PC-9 (cell line): Measurements from ENCODE around the gene PDE7B. TPM values are rescaled to one million over a fixed set of nuclear protein-coding genes. Genes with fewer than 3 reads are reported as not detected.

Experiments used
- BruUV-seq: library from RNA; stranded (reverse); fragments of 400-500 nt; replicated peaks from 2 replicates; lab custom pipeline; 2021; lab: Mats Ljungman, UMichigan
- CTCF ChIA-PET: fragments of 300-600 bp; sonication (Branson Sonifier 250); formaldehyde crosslinking; loops from one replicate; lab custom pipeline; 2022; ENCODE audit warnings: antibody characterized with exemption; lab: Charles Lee
- POLR2A ChIA-PET: fragments of 300-600 bp; sonication (Branson Sonifier 250); formaldehyde crosslinking; loops from one replicate; lab custom pipeline; 2022; ENCODE audit warnings: antibody characterized with exemption; ENCODE audit not compliant: unreplicated experiment; lab: Charles Lee
- DNase-seq, 2 experiments: peaks; one replicate each; pipeline versions ENCODE4 v3.0.0 to v3.0.0-alpha.2; 2015 to 2022; ENCODE audit warnings: mixed read lengths in 1 of 2
- H2AFZ ChIP-seq: fragments of 200-600 bp; sonication (generic); 2 replicates; pipeline ENCODE4 v1.8.1; 2017; ENCODE audit warnings: antibody characterized with exemption
- H3F3A ChIP-seq: fragments of 200-600 bp; sonication (generic); 2 replicates; pipeline ENCODE4 v1.8.1; 2017; ENCODE audit warnings: antibody characterized with exemption, mild to moderate bottlenecking, low read depth; ENCODE audit not compliant: insufficient read depth
- H3K27ac ChIP-seq: fragments of 200-600 bp; sonication (generic); 2 replicates; pipeline ENCODE4 v1.6.1; 2016; ENCODE audit warnings: mixed run types
- H3K27me3 ChIP-seq: fragments of 200-600 bp; sonication (generic); 2 replicates; pipeline ENCODE4 v1.6.1; 2016; ENCODE audit warnings: low read depth, mixed run types; ENCODE audit not compliant: insufficient read depth
- H3K36me3 ChIP-seq: fragments of 200-600 bp; sonication (generic); 2 replicates; pipeline ENCODE4 v1.6.1; 2016; ENCODE audit warnings: low read depth, mixed run types
- H3K4me1 ChIP-seq: fragments of 200-600 bp; sonication (generic); replicated peaks from 2 replicates; pipeline ENCODE4 v1.6.1; 2016; ENCODE audit warnings: mixed run types; ENCODE audit not compliant: insufficient read depth
- H3K4me2 ChIP-seq: fragments of 200-600 bp; sonication (generic); 2 replicates; pipeline ENCODE4 v1.6.1; 2017; ENCODE audit warnings: mixed run types
- H3K4me3 ChIP-seq: fragments of 200-600 bp; sonication (generic); 2 replicates; pipeline ENCODE4 v1.6.1; 2016; ENCODE audit warnings: mixed run types
- H3K79me2 ChIP-seq: fragments of 200-600 bp; sonication (generic); 2 replicates; pipeline ENCODE4 v1.6.1; 2017; ENCODE audit warnings: low read depth, mixed run types
- H3K9me2 ChIP-seq: fragments of 200-600 bp; sonication (generic); 2 replicates; pipeline ENCODE4 v1.8.1; 2017; ENCODE audit warnings: mild to moderate bottlenecking; ENCODE audit not compliant: insufficient read depth
- H3K9me3 ChIP-seq: fragments of 200-600 bp; sonication (generic); 2 replicates; pipeline ENCODE4 v1.8.1; 2016; ENCODE audit warnings: low read depth; ENCODE audit not compliant: insufficient read depth
- H4K20me1 ChIP-seq: fragments of 200-600 bp; sonication (generic); 2 replicates; pipeline ENCODE4 v1.8.1; 2017; ENCODE audit not compliant: insufficient read depth
- CTCF ChIP-seq: fragments of 200-600 bp; sonication (generic); conservative IDR thresholded peaks from 2 replicates; pipeline ENCODE4 v1.6.1; 2017; ENCODE audit warnings: mixed run types, antibody characterized with exemption, mild to moderate bottlenecking, moderate library complexity
- EZH2 ChIP-seq: fragments of 200-600 bp; sonication (generic); IDR thresholded peaks from 2 replicates; pipeline ENCODE4 v1.8.0; 2017; ENCODE audit warnings: antibody characterized with exemption, low read depth
- intact Hi-C: fragments of 100-400 bp; cut with micrococcal nuclease; formaldehyde crosslinking; loops from one replicate; pipeline ENCODE4 v1.10.0; 2022; ENCODE audit not compliant: unreplicated experiment
- total RNA-seq: library from RNA; stranded (reverse); gene quantifications from 2 replicates; pipeline ENCODE4 v1.2.3, GENCODE V29; 2021

The PDE7B gene
- total RNA-seq, 1 experiment from 2014 or later, result 0.31 TPM

- no peak overlapping the region for H3K27ac ChIP-seq
- H3K9me3 ChIP-seq, result no peaks in the 10 kb centered on the region; the same call in 1 of the 2 replicates
- no peak overlapping the region for H3K4me3 ChIP-seq
- POLR2A ChIA-PET, result no interaction called here
- H3K79me2 ChIP-seq, result no peaks in the 10 kb centered on the region
- H2AFZ ChIP-seq, result no peak overlapping the region
- no peaks in the 10 kb centered on the region for H3F3A ChIP-seq
- no peaks in the 10 kb centered on the region for H3K4me1 ChIP-seq
- no TSS peak for BruUV-seq
- H3K9me2 ChIP-seq, result no peaks in the 10 kb centered on the region
- H3K36me3 ChIP-seq, result no peaks in the 10 kb centered on the region
- H4K20me1 ChIP-seq, result no peaks in the 10 kb centered on the region
- TF ChIP-seq CTCF, result no peak
- CTCF ChIA-PET, result no interaction called here
- DNase-seq, result no peak
- no peaks in the 10 kb centered on the region for H3K27me3 ChIP-seq
- no peak overlapping the region for H3K4me2 ChIP-seq
- intact Hi-C loops, result no loop called here
Observed at GRCh38 chr6:135867332-135867731, 15.8 kb downstream of the PDE7B start.

DNA sequence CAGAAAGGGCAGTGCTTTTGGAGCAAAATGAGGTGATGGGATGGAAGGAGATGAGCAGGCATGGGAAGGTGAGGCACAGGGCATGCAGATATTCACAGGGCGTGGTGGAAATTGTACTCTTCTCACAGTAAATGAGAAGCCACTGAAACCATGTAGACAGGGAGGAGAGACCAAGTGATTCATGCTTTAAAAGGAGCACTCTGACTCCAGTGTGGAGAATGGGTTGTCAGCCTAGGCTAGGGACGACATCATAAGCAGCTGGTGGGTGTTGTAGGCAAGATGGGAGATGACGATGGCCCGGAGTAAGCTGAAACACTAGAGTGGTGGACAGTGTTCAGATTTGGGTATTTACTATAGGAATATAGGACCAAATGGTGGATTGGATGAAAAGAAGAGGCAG lies 18.4 kb downstream of the PDE7B start:
- ChIA-PET CTCF (no interaction called here), POLR2A (no interaction called here)
- Histone ChIP-seq H3K4me1 (no peaks in the 10 kb centered on the region), H3K4me3 (no peak overlapping the region), H3K36me3 (no peaks in the 10 kb centered on the region), H3K9me2 (no peaks in the 10 kb centered on the region), H4K20me1 (no peaks in the 10 kb centered on the region), H3K9me3 (no peaks in the 10 kb centered on the region; the same call in 1 of the 2 replicates), H3K4me2 (no peak overlapping the region), H3K27me3 (no peaks in the 10 kb centered on the region), H3F3A (no peaks in the 10 kb centered on the region), H2AFZ (peak overlapping the region; percentile 7; the same call in 1 of the 2 replicates), H3K79me2 (no peaks in the 10 kb centered on the region), H3K27ac (no peak overlapping the region)
- DNase-seq, result no peak
- intact Hi-C loops, result no loop called here
- TF ChIP-seq CTCF (no peak), EZH2 (no peak)
- no TSS peak for BruUV-seq

GRCh38 chr6:135870722-135871121 lies 19.2 kb downstream of the PDE7B start:
- no peaks in the 10 kb centered on the region for H3F3A ChIP-seq
- H3K9me2 ChIP-seq, result no peaks in the 10 kb centered on the region
- TF ChIP-seq CTCF (no peak), EZH2 (no peak)
- no peak overlapping the region for H3K4me2 ChIP-seq
- no peaks in the 10 kb centered on the region for H3K36me3 ChIP-seq
- no peaks in the 10 kb centered on the region for H3K4me1 ChIP-seq
- POLR2A ChIA-PET, result no interaction called here
- no TSS peak for BruUV-seq
- CTCF ChIA-PET, result no interaction called here
- no peaks in the 10 kb centered on the region for H3K79me2 ChIP-seq
- H3K27me3 ChIP-seq, result no peaks in the 10 kb centered on the region
- no peaks in the 10 kb centered on the region; the same call in 1 of the 2 replicates for H3K9me3 ChIP-seq
- H3K27ac ChIP-seq, result no peak overlapping the region
- no peak for DNase-seq
- H3K4me3 ChIP-seq, result no peak overlapping the region
- H4K20me1 ChIP-seq, result no peaks in the 10 kb centered on the region
- H2AFZ ChIP-seq, result no peak overlapping the region
- intact Hi-C loops, result no loop called here
